ENCODE results near the gene CRYBA4. TPM values are rescaled to one million over a fixed set of nuclear protein-coding genes. Genes with fewer than 3 reads are reported as not detected.

The CRYBA4 gene
- total and polyA plus RNA-seq, 11 donors: not detected

DNA sequence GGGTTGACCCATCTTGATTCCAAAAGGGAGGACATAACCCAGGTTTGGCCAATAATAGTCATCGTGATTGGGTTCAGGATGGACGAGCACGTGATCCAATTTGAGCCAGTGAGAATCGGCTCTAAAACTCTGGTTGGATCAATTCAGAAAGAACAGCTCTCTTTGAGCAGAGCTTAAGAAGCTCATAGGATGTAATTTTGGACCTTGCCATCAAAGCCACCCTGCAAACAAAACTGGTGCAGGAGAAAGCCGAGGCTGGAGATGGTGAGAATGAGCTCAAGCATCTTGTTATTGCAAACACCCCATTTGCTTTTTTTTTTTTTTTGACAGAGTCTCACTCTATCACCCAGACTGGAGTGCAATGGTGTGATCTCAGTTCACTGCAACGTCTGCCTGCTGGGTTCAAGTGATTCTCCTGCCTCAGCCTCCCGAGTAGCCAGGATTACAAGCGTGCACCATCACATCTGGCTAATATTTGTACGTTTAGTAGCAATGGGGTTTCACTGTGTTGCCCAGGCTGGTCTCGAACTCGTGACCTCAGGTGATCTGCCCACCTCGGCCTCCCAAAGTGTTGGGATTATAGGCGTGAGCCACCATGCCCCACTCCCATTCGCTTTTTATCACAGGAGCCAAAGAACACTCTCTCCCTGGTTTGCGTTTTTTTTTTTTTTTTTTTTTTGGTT is 21.8 kb downstream of the CRYBA4 start:
- Histone ChIP-seq H3K27me3 (peaks cover 0 to 22% (median 6%) of the 10 kb centered on the region in 9 donors), H3K36me3 (no peaks in the 10 kb centered on the region), H3K4me1 (peaks cover 0 to 46% (median 7%) of the 10 kb centered on the region in 12 donors), H3K4me3 (no peak overlapping the region), H3K9me3 (no peaks in the 10 kb centered on the region), H3K27ac (peak overlapping the region in 11 of 12 donors; percentile 23 to 81 (median 55))
- DNase-seq (no peak), ATAC-seq (no peak)
- WGBS, 4 donors: 84 to 88% (median 86%) methylated on average over 15 of the region's 15 CpGs
- intact Hi-C loops (cut with DNase I): no loop called here
- no peak for TF ChIP-seq POLR2A (IDR thresholded peaks at IDR 0.05)
- TF ChIP-seq, protein P1, sequence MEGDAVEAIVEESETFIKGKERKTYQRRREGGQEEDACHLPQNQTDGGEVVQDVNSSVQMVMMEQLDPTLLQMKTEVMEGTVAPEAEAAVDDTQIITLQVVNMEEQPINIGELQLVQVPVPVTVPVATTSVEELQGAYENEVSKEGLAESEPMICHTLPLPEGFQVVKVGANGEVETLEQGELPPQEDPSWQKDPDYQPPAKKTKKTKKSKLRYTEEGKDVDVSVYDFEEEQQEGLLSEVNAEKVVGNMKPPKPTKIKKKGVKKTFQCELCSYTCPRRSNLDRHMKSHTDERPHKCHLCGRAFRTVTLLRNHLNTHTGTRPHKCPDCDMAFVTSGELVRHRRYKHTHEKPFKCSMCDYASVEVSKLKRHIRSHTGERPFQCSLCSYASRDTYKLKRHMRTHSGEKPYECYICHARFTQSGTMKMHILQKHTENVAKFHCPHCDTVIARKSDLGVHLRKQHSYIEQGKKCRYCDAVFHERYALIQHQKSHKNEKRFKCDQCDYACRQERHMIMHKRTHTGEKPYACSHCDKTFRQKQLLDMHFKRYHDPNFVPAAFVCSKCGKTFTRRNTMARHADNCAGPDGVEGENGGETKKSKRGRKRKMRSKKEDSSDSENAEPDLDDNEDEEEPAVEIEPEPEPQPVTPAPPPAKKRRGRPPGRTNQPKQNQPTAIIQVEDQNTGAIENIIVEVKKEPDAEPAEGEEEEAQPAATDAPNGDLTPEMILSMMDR (IDR thresholded peaks at IDR 0.05): no peak

DNA sequence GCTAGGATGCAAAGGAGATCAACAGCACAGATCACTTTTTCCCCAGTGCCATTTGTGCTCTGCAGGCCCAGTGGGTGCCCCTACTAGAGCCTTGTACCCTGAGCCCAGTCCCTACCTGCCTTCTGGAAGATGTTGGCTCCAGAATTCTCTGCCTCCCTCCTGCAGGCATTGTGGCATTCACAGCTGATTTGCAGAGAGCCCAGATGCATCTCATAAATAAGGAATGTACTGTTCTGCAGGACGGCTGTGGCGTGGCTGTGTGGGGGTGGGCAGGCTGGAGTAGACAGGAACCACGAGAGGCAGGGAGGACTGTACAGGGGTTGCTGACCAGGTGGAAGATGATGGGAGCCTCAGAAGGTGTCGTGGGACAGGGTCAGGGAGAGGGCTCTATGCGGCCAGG is 24.4 kb downstream of the CRYBA4 start:
- ATAC-seq (no peak), DNase-seq (no peak)
- no peak overlapping the region for H3K4me3 ChIP-seq
- no peaks in the 10 kb centered on the region for H3K9me3 ChIP-seq
- 47 to 66% (median 57%) methylated on average over 5 of the region's 5 CpGs for WGBS, 4 donors
- intact Hi-C loops (cut with DNase I): no loop called here
- no peaks in the 10 kb centered on the region for H3K36me3 ChIP-seq
- peaks cover 0 to 34% (median 12%) of the 10 kb centered on the region in 9 donors for H3K27me3 ChIP-seq
- TF ChIP-seq, protein P1 (IDR thresholded peaks at IDR 0.05): no peak
- TF ChIP-seq POLR2A (IDR thresholded peaks at IDR 0.05): no peak
- H3K27ac ChIP-seq: no peak overlapping the region
- H3K4me1 ChIP-seq: peaks cover 0 to 56% (median 7%) of the 10 kb centered on the region in 12 donors

DNA sequence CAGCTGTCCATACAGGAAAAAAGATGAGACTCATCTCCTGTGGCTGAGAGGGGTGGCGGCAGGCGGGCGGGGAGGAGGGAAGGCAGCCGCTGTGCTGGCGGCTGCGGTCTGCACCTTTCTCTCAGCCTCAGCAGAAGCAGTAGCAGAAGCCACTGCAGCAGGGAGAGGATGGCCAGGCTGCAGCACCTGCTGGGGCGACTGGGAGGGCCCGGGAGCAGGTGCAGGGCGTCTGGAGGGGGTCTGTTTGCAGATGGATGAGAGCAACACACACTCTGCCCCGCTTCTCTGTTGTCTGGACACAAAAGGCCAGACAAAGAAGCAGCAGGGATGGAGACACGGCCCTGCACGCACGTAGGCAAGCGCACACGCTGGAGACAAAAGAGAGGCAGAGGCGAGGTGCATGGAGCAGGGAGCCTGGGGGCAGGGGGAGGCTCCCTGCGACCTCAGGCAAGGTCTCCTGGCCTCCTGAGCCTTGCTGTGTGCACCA is 26.3 kb downstream of the CRYBA4 start:
- H3K27ac ChIP-seq: peak overlapping the region in 1 of 12 donors; percentile 50
- no peaks in the 10 kb centered on the region for H3K36me3 ChIP-seq
- peak in 1 of 5 donors; percentile 67 for DNase-seq
- WGBS, 4 donors: 16 to 29% (median 24%) methylated on average over 16 to 17 of the region's 17 CpGs
- intact Hi-C loops (cut with DNase I): no loop called here
- peaks cover 0 to 50% (median 5%) of the 10 kb centered on the region in 12 donors for H3K4me1 ChIP-seq
- no peak for TF ChIP-seq POLR2A (IDR thresholded peaks at IDR 0.05)
- TF ChIP-seq, protein P1 (IDR thresholded peaks at IDR 0.05): no peak
- H3K9me3 ChIP-seq: no peaks in the 10 kb centered on the region
- no peak overlapping the region for H3K4me3 ChIP-seq
- no peak for ATAC-seq
- H3K27me3 ChIP-seq: peaks cover 0 to 38% (median 12%) of the 10 kb centered on the region in 9 donors

DNA sequence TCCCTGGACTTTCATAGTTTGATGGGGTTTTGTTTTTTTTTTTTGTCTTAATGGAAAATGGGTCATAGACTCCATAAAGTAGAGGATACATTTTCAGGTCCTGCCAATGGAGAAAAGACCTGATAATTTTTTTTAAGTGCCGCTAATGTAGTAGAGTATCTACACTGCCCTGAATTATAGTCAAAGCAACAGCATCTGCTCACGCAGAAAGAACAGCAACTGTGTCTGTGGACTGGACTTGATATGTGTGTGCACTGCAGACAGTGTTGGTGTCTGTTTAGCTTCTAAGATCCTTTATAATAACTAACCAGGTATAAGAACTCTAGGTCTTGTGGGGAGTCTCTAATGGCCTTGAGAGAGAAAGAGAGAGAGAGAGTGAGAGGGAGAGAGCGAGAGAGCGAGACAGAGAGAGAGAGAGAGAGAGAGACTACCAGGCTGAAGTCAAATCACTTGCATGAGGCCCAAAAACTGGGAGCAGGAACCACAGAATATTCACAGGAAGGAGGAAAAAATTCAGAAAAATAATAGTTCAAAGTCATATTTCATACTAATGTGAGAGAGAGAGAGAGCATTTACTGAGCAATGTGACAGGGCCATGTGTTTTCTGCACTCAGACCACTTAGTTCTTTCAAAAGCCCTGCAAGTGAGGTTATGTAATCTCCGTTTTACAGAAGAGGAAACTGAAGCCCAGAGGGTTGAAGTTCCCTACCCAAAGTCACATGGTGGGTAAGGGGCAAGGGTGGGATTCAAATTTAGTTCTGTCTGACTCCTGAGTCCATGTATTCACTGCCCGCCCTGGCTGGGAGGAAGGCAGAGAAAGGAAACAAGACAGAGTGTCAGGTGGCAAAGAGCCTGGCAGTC is 27.0 kb downstream of the CRYBA4 start:
- no peak for ATAC-seq
- H3K27me3 ChIP-seq: peaks cover 0 to 39% (median 12%) of the 10 kb centered on the region in 9 donors

More for the DNA sequence above, 27.0 kb downstream of the CRYBA4 start:
- Histone ChIP-seq H3K9me3 (no peaks in the 10 kb centered on the region), H3K4me1 (peaks cover 0 to 42% (median 5%) of the 10 kb centered on the region in 12 donors), H3K36me3 (no peaks in the 10 kb centered on the region), H3K4me3 (no peak overlapping the region), H3K27ac (peak overlapping the region in 1 of 12 donors; percentile 50)
- 76 to 81% (median 78%) methylated on average over 6 of the region's 6 CpGs for WGBS, 4 donors
- TF ChIP-seq, protein P1 (IDR thresholded peaks at IDR 0.05): no peak
- no peak for TF ChIP-seq POLR2A (IDR thresholded peaks at IDR 0.05)
- intact Hi-C loops (cut with DNase I): no loop called here
- no peak for DNase-seq
